Measurements from ENCODE around the gene CMTM8. TPM values are rescaled to one million over a fixed set of nuclear protein-coding genes. Genes with fewer than 3 reads are reported as not detected.

The CMTM8 gene
- total and polyA plus RNA-seq, 2 donors (not counting 1 experiment from before 2014, with no cell fraction given): under 0.01 to 0.50 TPM

DNA sequence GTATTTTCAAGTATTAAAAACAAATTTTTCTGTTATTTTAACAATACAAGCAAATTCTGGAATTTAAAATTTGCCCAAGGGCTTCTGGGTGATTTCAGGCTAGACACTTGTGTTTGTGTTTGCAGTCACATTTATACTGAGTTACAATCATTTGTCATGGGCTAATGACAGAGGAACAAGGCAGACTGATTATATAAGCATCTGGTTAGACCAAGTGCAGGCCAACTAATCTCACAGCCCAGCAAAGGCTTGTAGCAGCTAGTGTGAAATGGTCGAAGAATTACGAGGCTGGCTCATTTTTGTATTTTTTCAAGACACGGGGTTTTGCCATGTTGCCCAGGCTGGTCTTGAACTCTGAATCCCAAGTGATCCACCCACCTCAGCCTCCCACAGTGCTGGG is 52.1 kb downstream of the CMTM8 start:
- Histone ChIP-seq H3K9me3 (ENCODE audit: control insufficient read depth, insufficient read depth, low read depth, low read length) (no peaks in the 10 kb centered on the region), H3K4me2 (ENCODE audit: extremely low read depth, insufficient read depth, low read length) (no peak overlapping the region), H3K9ac (ENCODE audit: insufficient read depth, low read length) (no peak overlapping the region), H3K4me3 (replicated peaks in 1 of 4; ENCODE audit: control extremely low read depth in 1 of 4, insufficient read depth in 1 of 4, low read depth in 3 of 4, low read length in 4 of 4) (no peak overlapping the region), H3K27me3 (ENCODE audit: control insufficient read depth, insufficient read depth, low read length) (no peaks in the 10 kb centered on the region), H3K79me2 (ENCODE audit: control insufficient read depth, insufficient read depth, low read length) (no peaks in the 10 kb centered on the region), H3K36me3 (ENCODE audit: control insufficient read depth, insufficient read depth, low read length) (no peaks in the 10 kb centered on the region), H2AFZ (ENCODE audit: low read length) (no peak overlapping the region), H3K4me1 (ENCODE audit: control insufficient read depth, extremely low read depth, insufficient read depth, low read length) (no peaks in the 10 kb centered on the region), H4K20me1 (ENCODE audit: control insufficient read depth, extremely low read depth, insufficient read depth, low read length) (peaks cover 2% of the 10 kb centered on the region), H3K27ac (ENCODE audit: insufficient read depth, low read length) (no peak overlapping the region)
- no peak for TF ChIP-seq EZH2 (IDR thresholded peaks at IDR 0.05; ENCODE audit: low read length, missing control alignments)
- TF ChIP-seq, protein P1, sequence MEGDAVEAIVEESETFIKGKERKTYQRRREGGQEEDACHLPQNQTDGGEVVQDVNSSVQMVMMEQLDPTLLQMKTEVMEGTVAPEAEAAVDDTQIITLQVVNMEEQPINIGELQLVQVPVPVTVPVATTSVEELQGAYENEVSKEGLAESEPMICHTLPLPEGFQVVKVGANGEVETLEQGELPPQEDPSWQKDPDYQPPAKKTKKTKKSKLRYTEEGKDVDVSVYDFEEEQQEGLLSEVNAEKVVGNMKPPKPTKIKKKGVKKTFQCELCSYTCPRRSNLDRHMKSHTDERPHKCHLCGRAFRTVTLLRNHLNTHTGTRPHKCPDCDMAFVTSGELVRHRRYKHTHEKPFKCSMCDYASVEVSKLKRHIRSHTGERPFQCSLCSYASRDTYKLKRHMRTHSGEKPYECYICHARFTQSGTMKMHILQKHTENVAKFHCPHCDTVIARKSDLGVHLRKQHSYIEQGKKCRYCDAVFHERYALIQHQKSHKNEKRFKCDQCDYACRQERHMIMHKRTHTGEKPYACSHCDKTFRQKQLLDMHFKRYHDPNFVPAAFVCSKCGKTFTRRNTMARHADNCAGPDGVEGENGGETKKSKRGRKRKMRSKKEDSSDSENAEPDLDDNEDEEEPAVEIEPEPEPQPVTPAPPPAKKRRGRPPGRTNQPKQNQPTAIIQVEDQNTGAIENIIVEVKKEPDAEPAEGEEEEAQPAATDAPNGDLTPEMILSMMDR (conservative IDR thresholded peaks at IDR 0.05 in 1 of 2, IDR thresholded peaks at IDR 0.05 in 1 of 2; ENCODE audit: low read depth in 1 of 2, low read length in 2 of 2): no peak
- DNase-seq (ENCODE audit: low read depth in 2 of 2): no peak

DNA sequence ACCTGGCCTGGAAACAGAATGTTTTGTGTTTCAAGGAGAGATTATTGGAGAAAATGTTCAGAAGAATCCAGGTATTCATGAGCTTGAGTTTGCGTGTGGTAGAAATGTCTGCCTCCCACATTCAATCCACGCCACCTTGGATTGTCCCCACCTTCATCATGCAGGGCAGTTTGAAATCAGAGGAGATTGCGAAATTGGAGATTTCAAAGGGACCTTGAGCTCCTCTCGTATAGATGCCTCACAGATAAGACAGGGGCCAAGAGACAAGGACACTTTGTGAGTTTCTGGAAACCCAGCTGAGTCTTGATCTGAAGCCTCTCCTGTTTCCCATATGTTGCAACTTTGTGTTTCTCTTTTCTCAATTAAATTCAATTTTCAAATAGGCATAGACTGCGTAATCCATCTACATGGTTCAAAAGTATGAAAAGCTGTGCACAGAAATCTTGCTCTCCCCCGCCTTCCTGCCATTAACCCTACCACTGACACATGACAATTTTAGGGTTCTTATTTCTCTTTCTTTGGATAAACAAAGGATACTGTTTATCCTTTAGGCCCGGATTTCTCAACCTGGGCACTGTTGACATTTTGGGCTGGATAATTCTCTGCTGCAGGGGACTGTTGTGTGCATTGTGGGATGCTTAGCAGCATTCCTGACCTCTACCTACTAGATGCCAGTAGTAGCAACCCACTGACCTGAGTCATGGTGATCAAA is 53.8 kb downstream of the CMTM8 start:
- H3K9ac ChIP-seq (ENCODE audit: insufficient read depth, low read length): no peak overlapping the region
- no peak overlapping the region for H3K27ac ChIP-seq (ENCODE audit: insufficient read depth, low read length)
- no peak overlapping the region for H3K4me2 ChIP-seq (ENCODE audit: extremely low read depth, insufficient read depth, low read length)
- no peaks in the 10 kb centered on the region for H3K4me1 ChIP-seq (ENCODE audit: control insufficient read depth, extremely low read depth, insufficient read depth, low read length)
- peaks cover 2% of the 10 kb centered on the region for H4K20me1 ChIP-seq (ENCODE audit: control insufficient read depth, extremely low read depth, insufficient read depth, low read length)
- no peaks in the 10 kb centered on the region for H3K79me2 ChIP-seq (ENCODE audit: control insufficient read depth, insufficient read depth, low read length)
- H2AFZ ChIP-seq (ENCODE audit: low read length): no peak overlapping the region
- no peak for DNase-seq (ENCODE audit: low read depth in 2 of 2)
- no peaks in the 10 kb centered on the region for H3K27me3 ChIP-seq (ENCODE audit: control insufficient read depth, insufficient read depth, low read length)
- no peaks in the 10 kb centered on the region for H3K9me3 ChIP-seq (ENCODE audit: control insufficient read depth, insufficient read depth, low read depth, low read length)
- no peak overlapping the region for H3K4me3 ChIP-seq (replicated peaks in 1 of 4; ENCODE audit: control extremely low read depth in 1 of 4, insufficient read depth in 1 of 4, low read depth in 3 of 4, low read length in 4 of 4)
- H3K36me3 ChIP-seq (ENCODE audit: control insufficient read depth, insufficient read depth, low read length): no peaks in the 10 kb centered on the region
- TF ChIP-seq EZH2 (IDR thresholded peaks at IDR 0.05; ENCODE audit: low read length, missing control alignments): no peak
- TF ChIP-seq, protein P1 (conservative IDR thresholded peaks at IDR 0.05 in 1 of 2, IDR thresholded peaks at IDR 0.05 in 1 of 2; ENCODE audit: low read depth in 1 of 2, low read length in 2 of 2): no peak

DNA sequence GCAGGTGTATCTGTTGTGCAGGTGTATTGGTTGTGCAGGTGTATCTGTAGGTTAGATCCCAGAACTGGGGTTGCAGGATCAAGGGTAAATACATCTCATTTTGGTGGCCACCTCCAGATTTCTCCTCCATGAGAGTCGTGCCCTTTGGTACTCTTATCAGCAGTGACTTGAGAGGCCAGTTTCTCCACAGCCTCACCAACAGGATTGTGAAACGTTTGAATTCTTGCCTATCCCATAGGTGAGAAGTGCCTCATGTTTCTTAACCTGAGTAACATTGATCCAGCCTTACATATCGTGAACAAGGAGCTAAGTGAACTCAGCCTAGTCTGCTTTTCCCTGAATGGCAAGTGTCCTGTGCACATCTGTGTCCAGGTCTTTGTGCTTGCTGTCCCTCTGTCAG is 55.4 kb downstream of the CMTM8 start:
- no peak overlapping the region for H3K9ac ChIP-seq (ENCODE audit: insufficient read depth, low read length)

More for the DNA sequence above, 55.4 kb downstream of the CMTM8 start:
- Histone ChIP-seq H4K20me1 (ENCODE audit: control insufficient read depth, extremely low read depth, insufficient read depth, low read length) (peaks cover 2% of the 10 kb centered on the region), H3K27ac (ENCODE audit: insufficient read depth, low read length) (no peak overlapping the region), H3K79me2 (ENCODE audit: control insufficient read depth, insufficient read depth, low read length) (no peaks in the 10 kb centered on the region), H3K4me2 (ENCODE audit: extremely low read depth, insufficient read depth, low read length) (no peak overlapping the region), H3K27me3 (ENCODE audit: control insufficient read depth, insufficient read depth, low read length) (no peaks in the 10 kb centered on the region), H3K9me3 (ENCODE audit: control insufficient read depth, insufficient read depth, low read depth, low read length) (no peaks in the 10 kb centered on the region), H3K4me1 (ENCODE audit: control insufficient read depth, extremely low read depth, insufficient read depth, low read length) (no peaks in the 10 kb centered on the region), H3K4me3 (replicated peaks in 1 of 4; ENCODE audit: control extremely low read depth in 1 of 4, insufficient read depth in 1 of 4, low read depth in 3 of 4, low read length in 4 of 4) (no peak overlapping the region), H2AFZ (ENCODE audit: low read length) (no peak overlapping the region), H3K36me3 (ENCODE audit: control insufficient read depth, insufficient read depth, low read length) (no peaks in the 10 kb centered on the region)
- TF ChIP-seq, protein P1 (conservative IDR thresholded peaks at IDR 0.05 in 1 of 2, IDR thresholded peaks at IDR 0.05 in 1 of 2; ENCODE audit: low read depth in 1 of 2, low read length in 2 of 2): no peak
- TF ChIP-seq EZH2 (IDR thresholded peaks at IDR 0.05; ENCODE audit: low read length, missing control alignments): no peak
- DNase-seq (ENCODE audit: low read depth in 2 of 2): no peak

Data from fibroblast of lung (primary cell).